ENCODE measurements around the gene GMDS.

DNA sequence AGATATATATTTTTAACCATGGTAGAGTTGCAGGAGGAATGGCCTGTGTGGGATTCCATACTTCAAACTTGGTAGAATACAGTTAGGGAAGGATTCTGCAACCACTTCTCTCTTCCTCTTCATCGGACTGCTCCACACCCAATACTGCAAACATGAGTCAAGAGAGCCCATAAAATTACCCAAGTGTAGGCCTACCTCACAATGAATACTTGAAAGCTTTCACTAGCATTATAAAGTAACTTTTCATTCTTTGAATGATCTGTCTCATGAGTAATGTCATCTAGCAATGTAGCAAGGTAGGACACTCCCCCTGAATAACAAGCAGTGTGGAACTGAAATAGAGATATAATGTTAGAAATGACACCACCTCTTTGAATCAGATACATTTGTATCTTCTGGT lies 556.3 kb downstream of the GMDS start:
- TF ChIP-seq, protein P1, sequence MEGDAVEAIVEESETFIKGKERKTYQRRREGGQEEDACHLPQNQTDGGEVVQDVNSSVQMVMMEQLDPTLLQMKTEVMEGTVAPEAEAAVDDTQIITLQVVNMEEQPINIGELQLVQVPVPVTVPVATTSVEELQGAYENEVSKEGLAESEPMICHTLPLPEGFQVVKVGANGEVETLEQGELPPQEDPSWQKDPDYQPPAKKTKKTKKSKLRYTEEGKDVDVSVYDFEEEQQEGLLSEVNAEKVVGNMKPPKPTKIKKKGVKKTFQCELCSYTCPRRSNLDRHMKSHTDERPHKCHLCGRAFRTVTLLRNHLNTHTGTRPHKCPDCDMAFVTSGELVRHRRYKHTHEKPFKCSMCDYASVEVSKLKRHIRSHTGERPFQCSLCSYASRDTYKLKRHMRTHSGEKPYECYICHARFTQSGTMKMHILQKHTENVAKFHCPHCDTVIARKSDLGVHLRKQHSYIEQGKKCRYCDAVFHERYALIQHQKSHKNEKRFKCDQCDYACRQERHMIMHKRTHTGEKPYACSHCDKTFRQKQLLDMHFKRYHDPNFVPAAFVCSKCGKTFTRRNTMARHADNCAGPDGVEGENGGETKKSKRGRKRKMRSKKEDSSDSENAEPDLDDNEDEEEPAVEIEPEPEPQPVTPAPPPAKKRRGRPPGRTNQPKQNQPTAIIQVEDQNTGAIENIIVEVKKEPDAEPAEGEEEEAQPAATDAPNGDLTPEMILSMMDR (conservative IDR thresholded peaks at IDR 0.05 in 1 of 2, IDR thresholded peaks at IDR 0.05 in 1 of 2; ENCODE audit: low read depth in 1 of 2, low read length in 2 of 2) = no peak
- TF ChIP-seq EZH2 (IDR thresholded peaks at IDR 0.05; ENCODE audit: low read length, missing control alignments) = no peak

All from fibroblast of lung (primary cell).